ENCODE results near the gene THSD4. TPM values are rescaled to one million over a fixed set of nuclear protein-coding genes. Genes with fewer than 3 reads are reported as not detected.

Gene THSD4
- total RNA-seq, 1 experiment from 2014 or later = 0.29 TPM

DNA sequence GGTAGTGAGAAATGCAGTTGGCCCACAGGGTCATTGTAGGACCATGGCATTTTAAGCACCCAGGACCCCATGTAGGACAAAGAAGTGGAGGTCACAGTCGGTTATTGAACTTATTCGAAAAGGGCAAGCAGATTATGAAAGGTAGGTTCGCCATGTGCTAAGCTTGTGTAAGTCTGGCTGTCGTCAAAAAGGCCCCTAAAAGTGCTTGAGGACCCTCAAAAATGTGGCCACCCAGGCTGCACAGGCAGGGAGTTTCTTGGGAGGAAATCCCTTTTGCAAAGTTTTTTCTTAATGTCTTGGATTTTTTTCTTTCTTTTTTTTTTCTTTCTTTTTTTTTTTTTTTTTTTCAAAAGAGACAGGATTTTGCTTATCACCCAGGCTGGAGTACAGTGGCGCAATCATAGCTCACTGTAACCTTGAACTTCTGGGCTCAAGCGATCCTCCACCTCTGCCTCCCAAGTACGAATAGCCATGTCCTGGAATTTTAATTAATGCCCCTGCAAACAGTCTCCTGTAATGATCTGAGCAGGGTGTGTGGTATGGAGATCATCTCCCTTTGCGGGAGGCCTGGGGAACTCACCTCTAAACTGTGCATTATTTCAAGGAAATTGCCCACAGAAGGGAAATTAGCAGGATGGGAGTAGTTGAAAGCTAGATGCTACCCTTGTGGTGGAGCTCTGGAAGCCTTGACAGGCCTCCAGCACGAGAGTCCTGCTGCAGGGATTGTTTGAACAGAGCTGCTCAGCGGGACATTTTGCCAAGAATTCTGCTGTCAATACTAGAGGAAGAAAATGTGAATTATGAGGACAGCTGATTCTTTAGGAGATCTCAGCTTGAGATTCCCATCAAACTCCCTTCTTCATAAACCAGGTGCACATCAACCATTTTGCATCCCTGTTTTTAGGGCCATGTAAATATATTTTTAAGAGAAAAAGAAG lies 28.4 kb downstream of the THSD4 start:
- TF ChIP-seq, protein P1, sequence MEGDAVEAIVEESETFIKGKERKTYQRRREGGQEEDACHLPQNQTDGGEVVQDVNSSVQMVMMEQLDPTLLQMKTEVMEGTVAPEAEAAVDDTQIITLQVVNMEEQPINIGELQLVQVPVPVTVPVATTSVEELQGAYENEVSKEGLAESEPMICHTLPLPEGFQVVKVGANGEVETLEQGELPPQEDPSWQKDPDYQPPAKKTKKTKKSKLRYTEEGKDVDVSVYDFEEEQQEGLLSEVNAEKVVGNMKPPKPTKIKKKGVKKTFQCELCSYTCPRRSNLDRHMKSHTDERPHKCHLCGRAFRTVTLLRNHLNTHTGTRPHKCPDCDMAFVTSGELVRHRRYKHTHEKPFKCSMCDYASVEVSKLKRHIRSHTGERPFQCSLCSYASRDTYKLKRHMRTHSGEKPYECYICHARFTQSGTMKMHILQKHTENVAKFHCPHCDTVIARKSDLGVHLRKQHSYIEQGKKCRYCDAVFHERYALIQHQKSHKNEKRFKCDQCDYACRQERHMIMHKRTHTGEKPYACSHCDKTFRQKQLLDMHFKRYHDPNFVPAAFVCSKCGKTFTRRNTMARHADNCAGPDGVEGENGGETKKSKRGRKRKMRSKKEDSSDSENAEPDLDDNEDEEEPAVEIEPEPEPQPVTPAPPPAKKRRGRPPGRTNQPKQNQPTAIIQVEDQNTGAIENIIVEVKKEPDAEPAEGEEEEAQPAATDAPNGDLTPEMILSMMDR (IDR thresholded peaks at IDR 0.05; ENCODE audit: insufficient read depth in 1 of 2, low read depth in 1 of 2, low read length in 1 of 2, severe bottlenecking in 1 of 2, unreplicated experiment in 1 of 2) = no peak
- Mint-ChIP-seq H3K27ac (ENCODE audit: unreplicated experiment) (no peak overlapping the region), H3K4me3 (ENCODE audit: unreplicated experiment) (no peak overlapping the region), H3K27me3 (ENCODE audit: insufficient read depth, unreplicated experiment) (peaks cover 24% of the 10 kb centered on the region), H3K9me3 (ENCODE audit: unreplicated experiment) (peaks cover 3% of the 10 kb centered on the region), H3K4me1 (ENCODE audit: low read depth, unreplicated experiment) (no peaks in the 10 kb centered on the region), H3K36me3 (ENCODE audit: insufficient read depth, unreplicated experiment) (no peaks in the 10 kb centered on the region)
- CTCF ChIA-PET = no interaction called here
- POLR2A ChIA-PET = no interaction called here
- Histone ChIP-seq H3K36me3 (ENCODE audit: control insufficient read depth, insufficient read depth, low read length) (no peaks in the 10 kb centered on the region), H3K4me3 (ENCODE audit: low read depth, low read length) (no peak overlapping the region), H3K27me3 (replicated peaks; ENCODE audit: control insufficient read depth, insufficient read depth, low read length) (no peaks in the 10 kb centered on the region), H3K9me3 (no peaks in the 10 kb centered on the region), H3K4me1 (no peaks in the 10 kb centered on the region)
- DNase-seq = no peak
- no TSS peak for BruUV-seq (replicated peaks)
- intact Hi-C loops (cut with micrococcal nuclease; ENCODE audit: unreplicated experiment) = no loop called here

DNA sequence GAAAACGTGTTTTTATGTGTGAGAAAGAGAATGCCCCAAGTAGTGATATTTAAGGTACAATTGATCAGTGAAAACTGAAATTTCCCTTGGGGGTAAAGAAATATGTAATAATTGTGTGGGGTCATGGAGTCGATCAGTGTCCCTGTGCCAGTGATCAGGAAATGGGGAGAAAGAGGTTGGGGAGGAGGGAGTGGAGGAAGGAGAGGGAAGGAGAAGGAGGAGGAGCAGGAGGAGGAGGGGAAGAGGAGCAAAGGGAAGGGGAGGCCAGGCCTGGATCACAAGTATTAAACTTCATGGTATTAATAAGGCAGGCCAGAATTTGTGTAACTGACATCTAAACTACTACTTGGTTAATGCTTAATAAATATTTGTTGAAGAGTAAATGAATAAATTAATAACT lies 30.4 kb downstream of the THSD4 start:
- Mint-ChIP-seq H3K9me3 (ENCODE audit: unreplicated experiment) (no peaks in the 10 kb centered on the region), H3K36me3 (ENCODE audit: insufficient read depth, unreplicated experiment) (no peaks in the 10 kb centered on the region), H3K4me1 (ENCODE audit: low read depth, unreplicated experiment) (no peaks in the 10 kb centered on the region), H3K4me3 (ENCODE audit: unreplicated experiment) (no peak overlapping the region), H3K27ac (ENCODE audit: unreplicated experiment) (no peak overlapping the region), H3K27me3 (ENCODE audit: insufficient read depth, unreplicated experiment) (peaks cover 20% of the 10 kb centered on the region)
- no peak for DNase-seq
- BruUV-seq (replicated peaks) = no TSS peak
- no peaks in the 10 kb centered on the region for H3K36me3 ChIP-seq (ENCODE audit: control insufficient read depth, insufficient read depth, low read length)
- intact Hi-C loops (cut with micrococcal nuclease; ENCODE audit: unreplicated experiment) = no loop called here
- H3K27me3 ChIP-seq (replicated peaks; ENCODE audit: control insufficient read depth, insufficient read depth, low read length) = no peaks in the 10 kb centered on the region
- ChIA-PET CTCF (no interaction called here), POLR2A (no interaction called here)
- H3K4me1 ChIP-seq = no peaks in the 10 kb centered on the region
- H3K9me3 ChIP-seq = no peaks in the 10 kb centered on the region
- TF ChIP-seq, protein P1 (IDR thresholded peaks at IDR 0.05; ENCODE audit: insufficient read depth in 1 of 2, low read depth in 1 of 2, low read length in 1 of 2, severe bottlenecking in 1 of 2, unreplicated experiment in 1 of 2) = no peak
- H3K4me3 ChIP-seq (ENCODE audit: low read depth, low read length) = no peak overlapping the region

DNA sequence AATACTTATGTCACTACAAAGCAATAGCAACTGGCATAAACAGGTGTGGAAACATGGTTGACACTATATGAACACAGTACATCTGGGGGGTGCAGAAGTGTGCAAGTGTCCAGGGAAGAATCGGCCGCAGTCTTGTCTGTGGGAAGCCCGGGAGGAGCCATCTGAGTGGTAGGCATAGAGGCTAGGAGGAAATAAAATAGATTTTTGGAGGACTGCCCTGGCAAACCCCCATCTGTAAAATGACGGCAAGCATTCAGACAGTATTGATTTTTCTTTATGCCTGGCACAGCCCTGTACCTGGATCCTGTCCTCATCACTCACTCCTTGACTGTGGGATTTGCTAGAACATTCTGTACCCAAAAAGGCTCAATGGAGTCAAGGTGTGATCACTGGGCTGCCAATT lies 31.3 kb downstream of the THSD4 start:
- H3K4me3 Mint-ChIP-seq (ENCODE audit: unreplicated experiment) = no peak overlapping the region
- H3K4me3 ChIP-seq (ENCODE audit: low read depth, low read length) = no peak overlapping the region
- no TSS peak for BruUV-seq (replicated peaks)
- H3K27me3 ChIP-seq (replicated peaks; ENCODE audit: control insufficient read depth, insufficient read depth, low read length) = no peaks in the 10 kb centered on the region
- no peaks in the 10 kb centered on the region for H3K9me3 ChIP-seq
- H3K36me3 ChIP-seq (ENCODE audit: control insufficient read depth, insufficient read depth, low read length) = no peaks in the 10 kb centered on the region
- DNase-seq = no peak
- no peak overlapping the region for H3K27ac Mint-ChIP-seq (ENCODE audit: unreplicated experiment)
- POLR2A ChIA-PET = no interaction called here
- TF ChIP-seq, protein P1 (IDR thresholded peaks at IDR 0.05; ENCODE audit: insufficient read depth in 1 of 2, low read depth in 1 of 2, low read length in 1 of 2, severe bottlenecking in 1 of 2, unreplicated experiment in 1 of 2) = no peak
- CTCF ChIA-PET = no interaction called here
- no peaks in the 10 kb centered on the region for H3K9me3 Mint-ChIP-seq (ENCODE audit: unreplicated experiment)
- intact Hi-C loops (cut with micrococcal nuclease; ENCODE audit: unreplicated experiment) = no loop called here
- no peaks in the 10 kb centered on the region for H3K36me3 Mint-ChIP-seq (ENCODE audit: insufficient read depth, unreplicated experiment)
- H3K27me3 Mint-ChIP-seq (ENCODE audit: insufficient read depth, unreplicated experiment) = peaks cover 18% of the 10 kb centered on the region
- no peaks in the 10 kb centered on the region for H3K4me1 Mint-ChIP-seq (ENCODE audit: low read depth, unreplicated experiment)
- H3K4me1 ChIP-seq = no peaks in the 10 kb centered on the region
